IgD-negative memory B cell (primary cell): Measurements from ENCODE around the gene CD200. TPM values are rescaled to one million over a fixed set of nuclear protein-coding genes. Genes with fewer than 3 reads are reported as not detected.

Experiments used
- H3K27ac Mint-ChIP-seq, 3 donors: one replicate each; pipeline ENCODE4 v1.8.0; 2020 to 2022; ENCODE audit warnings: mild to moderate bottlenecking in 3 of 3, mixed read lengths in 3 of 3, moderate library complexity in 1 of 3
- H3K27me3 Mint-ChIP-seq: one replicate; pipeline ENCODE4 v1.8.0; 2021; ENCODE audit warnings: mixed read lengths
- H3K36me3 Mint-ChIP-seq: one replicate; pipeline ENCODE4 v1.8.0; 2020; ENCODE audit warnings: mild to moderate bottlenecking, mixed read lengths
- H3K4me1 Mint-ChIP-seq, 3 donors: one replicate each; pipeline ENCODE4 v1.8.0; 2020 to 2022; ENCODE audit warnings: mixed read lengths in 3 of 3, mild to moderate bottlenecking in 1 of 3
- H3K4me3 Mint-ChIP-seq, 4 donors: one replicate each; pipeline ENCODE4 v1.8.0; 2020 to 2022; ENCODE audit warnings: mild to moderate bottlenecking in 4 of 4, mixed read lengths in 4 of 4, moderate library complexity in 3 of 4
- H3K9me3 Mint-ChIP-seq, 3 donors: one replicate each; pipeline ENCODE4 v1.8.0; 2020 to 2021; ENCODE audit warnings: mixed read lengths in 3 of 3, mild to moderate bottlenecking in 1 of 3
- polyA plus RNA-seq: library from polyadenylated mRNA; unstranded; fragments of 300-500 nt; fragmentation: Illumina TruSeq; gene quantifications from one replicate; pipeline ENCODE4 v1.2.3, GENCODE V29; 2021

Gene CD200
- polyA plus RNA-seq: 40.9 TPM

GRCh38 chr3:112333002-112333380 is at the start of gene CD200:
Gene CD200, plus strand, starts transcription at chr3:112333156. Its CDS starts 57 bp downstream, at chr3:112333213.
- Mint-ChIP-seq H3K9me3 (no peaks in the 10 kb centered on the region), H3K27ac (peak within 1 kb of the TSS; percentile 8 to 27 (median 24)), H3K27me3 (peaks cover 2% of the 10 kb centered on the region), H3K4me1 (peaks cover 7 to 37% (median 22%) of the 10 kb centered on the region in 3 donors), H3K4me3 (peak within 1 kb of the TSS; percentile 91 to 96 (median 93)), H3K36me3 (peaks cover 2% of the 10 kb centered on the region)

GRCh38 chr3:112289011-112289410 is 43.9 kb upstream of the CD200 start:
- H3K36me3 Mint-ChIP-seq: no peaks in the 10 kb centered on the region
- no peak overlapping the region for H3K27ac Mint-ChIP-seq
- no peak overlapping the region for H3K4me3 Mint-ChIP-seq
- no peaks in the 10 kb centered on the region for H3K9me3 Mint-ChIP-seq
- H3K4me1 Mint-ChIP-seq: peaks cover 4 to 11% (median 10%) of the 10 kb centered on the region in 3 donors
- H3K27me3 Mint-ChIP-seq: no peaks in the 10 kb centered on the region

GRCh38 chr3:112293368-112294321 is 39.3 kb upstream of the CD200 start, which contains the start of gene SLC9C1:
Gene SLC9C1, minus strand, starts transcription at chr3:112294216. Its CDS starts 7,425 bp downstream, at chr3:112286791.
- Mint-ChIP-seq H3K27ac (peak within 1 kb of the TSS; percentile 12 to 53 (median 13)), H3K27me3 (no peaks in the 10 kb centered on the region), H3K4me3 (peak within 1 kb of the TSS; percentile 44 to 80 (median 68))

GRCh38 chr3:112297714-112298113 is 35.2 kb upstream of the CD200 start:
- no peaks in the 10 kb centered on the region for H3K27me3 Mint-ChIP-seq
- H3K36me3 Mint-ChIP-seq: no peaks in the 10 kb centered on the region
- H3K4me3 Mint-ChIP-seq: peak overlapping the region; percentile 33 to 87 (median 62)
- peaks cover 24 to 38% (median 27%) of the 10 kb centered on the region in 3 donors for H3K4me1 Mint-ChIP-seq
- peaks cover 0 to 3% (median 0%) of the 10 kb centered on the region in 3 donors for H3K9me3 Mint-ChIP-seq
- H3K27ac Mint-ChIP-seq: peak overlapping the region in 2 of 3 donors; percentile 12 to 86

More at GRCh38 chr3:112293368-112294321, 39.3 kb upstream of the CD200 start, which contains the start of gene SLC9C1:
- Mint-ChIP-seq H3K36me3 (no peaks in the 10 kb centered on the region), H3K9me3 (peaks cover 0 to 3% (median 0%) of the 10 kb centered on the region in 3 donors), H3K4me1 (peaks cover 24 to 27% (median 25%) of the 10 kb centered on the region in 3 donors)

GRCh38 chr3:112298781-112299180 is 34.2 kb upstream of the CD200 start:
- H3K9me3 Mint-ChIP-seq: peaks cover 0 to 3% (median 0%) of the 10 kb centered on the region in 3 donors
- peak overlapping the region in 1 of 4 donors; percentile 53 for H3K4me3 Mint-ChIP-seq
- no peaks in the 10 kb centered on the region for H3K27me3 Mint-ChIP-seq
- no peaks in the 10 kb centered on the region for H3K36me3 Mint-ChIP-seq
- peak overlapping the region in 2 of 3 donors; percentile 12 to 16 for H3K27ac Mint-ChIP-seq
- peaks cover 18 to 31% (median 23%) of the 10 kb centered on the region in 3 donors for H3K4me1 Mint-ChIP-seq

GRCh38 chr3:112302150-112302830 is 30.7 kb upstream of the CD200 start:
- H3K27ac Mint-ChIP-seq: no peak overlapping the region

GRCh38 chr3:112302881-112303763 is 29.8 kb upstream of the CD200 start:
- Mint-ChIP-seq H3K4me1 (peaks cover 4 to 16% (median 7%) of the 10 kb centered on the region in 3 donors), H3K27me3 (no peaks in the 10 kb centered on the region), H3K36me3 (no peaks in the 10 kb centered on the region), H3K9me3 (no peaks in the 10 kb centered on the region), H3K4me3 (no peak overlapping the region), H3K27ac (no peak overlapping the region)

More at GRCh38 chr3:112302150-112302830, 30.7 kb upstream of the CD200 start:
- Mint-ChIP-seq H3K4me3 (no peak overlapping the region), H3K9me3 (no peaks in the 10 kb centered on the region), H3K36me3 (no peaks in the 10 kb centered on the region), H3K4me1 (peaks cover 12 to 23% (median 13%) of the 10 kb centered on the region in 3 donors), H3K27me3 (no peaks in the 10 kb centered on the region)

- no peaks in the 10 kb centered on the region for H3K27me3 Mint-ChIP-seq
- no peak overlapping the region for H3K4me3 Mint-ChIP-seq
- no peaks in the 10 kb centered on the region for H3K9me3 Mint-ChIP-seq
- H3K36me3 Mint-ChIP-seq: no peaks in the 10 kb centered on the region
- H3K4me1 Mint-ChIP-seq: peaks cover 0 to 9% (median under 1%) of the 10 kb centered on the region in 3 donors
- H3K27ac Mint-ChIP-seq: no peak overlapping the region
Observed at GRCh38 chr3:112303764-112304325, 29.1 kb upstream of the CD200 start.

- Mint-ChIP-seq H3K27ac (no peak overlapping the region), H3K4me3 (no peak overlapping the region), H3K36me3 (no peaks in the 10 kb centered on the region), H3K4me1 (peaks cover 0 to 8% (median 0%) of the 10 kb centered on the region in 3 donors), H3K27me3 (no peaks in the 10 kb centered on the region), H3K9me3 (no peaks in the 10 kb centered on the region)
Observed at GRCh38 chr3:112304611-112305010, 28.3 kb upstream of the CD200 start.

GRCh38 chr3:112306825-112307224 is 26.1 kb upstream of the CD200 start:
- no peak overlapping the region for H3K27ac Mint-ChIP-seq
- H3K27me3 Mint-ChIP-seq: no peaks in the 10 kb centered on the region
- no peaks in the 10 kb centered on the region for H3K9me3 Mint-ChIP-seq
- H3K4me1 Mint-ChIP-seq: peaks cover 0 to 2% (median 0%) of the 10 kb centered on the region in 3 donors
- H3K4me3 Mint-ChIP-seq: no peak overlapping the region
- no peaks in the 10 kb centered on the region for H3K36me3 Mint-ChIP-seq

- no peak overlapping the region for H3K27ac Mint-ChIP-seq
- H3K4me1 Mint-ChIP-seq: peaks cover 0 to 3% (median 0%) of the 10 kb centered on the region in 3 donors
- no peak overlapping the region for H3K4me3 Mint-ChIP-seq
- H3K27me3 Mint-ChIP-seq: no peaks in the 10 kb centered on the region
- no peaks in the 10 kb centered on the region for H3K9me3 Mint-ChIP-seq
- H3K36me3 Mint-ChIP-seq: no peaks in the 10 kb centered on the region
Observed at GRCh38 chr3:112307557-112307956, 25.4 kb upstream of the CD200 start.

- no peaks in the 10 kb centered on the region for H3K36me3 Mint-ChIP-seq
- no peak overlapping the region for H3K4me3 Mint-ChIP-seq
- no peaks in the 10 kb centered on the region for H3K9me3 Mint-ChIP-seq
- peaks cover 0 to 3% (median 0%) of the 10 kb centered on the region in 3 donors for H3K4me1 Mint-ChIP-seq
- no peaks in the 10 kb centered on the region for H3K27me3 Mint-ChIP-seq
- H3K27ac Mint-ChIP-seq: no peak overlapping the region
Observed at GRCh38 chr3:112308151-112308911, 24.6 kb upstream of the CD200 start.

- H3K27ac Mint-ChIP-seq: no peak overlapping the region
- H3K27me3 Mint-ChIP-seq: no peaks in the 10 kb centered on the region
- H3K4me3 Mint-ChIP-seq: no peak overlapping the region
Observed at GRCh38 chr3:112314649-112315048, 18.3 kb upstream of the CD200 start.

More at GRCh38 chr3:112314649-112315048, 18.3 kb upstream of the CD200 start:
- Mint-ChIP-seq H3K9me3 (peaks cover 3 to 5% (median 5%) of the 10 kb centered on the region in 3 donors), H3K4me1 (peaks cover 0 to 6% (median 4%) of the 10 kb centered on the region in 3 donors), H3K36me3 (peaks cover 3% of the 10 kb centered on the region)
